Activated CD8-positive, alpha-beta memory T cell treated with anti-CD3 and anti-CD28 coated beads, Interleukin-2, amount 50 U/mL, for 4 hours (primary cell): ENCODE measurements around the gene METTL25.

Experiments
- DNase-seq: peaks from one replicate; pipeline ENCODE4 v3.0.0-alpha.2; 2020

METTL25 gene

GRCh38 chr12:82473111-82473754 is 114.9 kb downstream of the METTL25 start:
- no peak for DNase-seq

GRCh38 chr12:82474181-82474797 is 116.0 kb downstream of the METTL25 start:
- no peak for DNase-seq

- no peak for DNase-seq
Measured at GRCh38 chr12:82474798-82475184, 116.5 kb downstream of the METTL25 start.

- DNase-seq = no peak
Measured at GRCh38 chr12:82475211-82475610, 116.9 kb downstream of the METTL25 start.

- DNase-seq = no peak
Measured at GRCh38 chr12:82476511-82476910, 118.2 kb downstream of the METTL25 start.

GRCh38 chr12:82479511-82479910 is 121.2 kb downstream of the METTL25 start:
- no peak for DNase-seq

GRCh38 chr12:82480606-82481005 is 122.3 kb downstream of the METTL25 start:
- DNase-seq = no peak

- DNase-seq = no peak
Measured at GRCh38 chr12:82481954-82482353, 123.6 kb downstream of the METTL25 start.

- DNase-seq = no peak
Measured at GRCh38 chr12:82486524-82487235, 128.4 kb downstream of the METTL25 start.

GRCh38 chr12:82504409-82504808 is 146.1 kb downstream of the METTL25 start:
- DNase-seq = no peak

GRCh38 chr12:82505150-82505549 is 146.8 kb downstream of the METTL25 start:
- no peak for DNase-seq

GRCh38 chr12:82507686-82508085 is 149.4 kb downstream of the METTL25 start:
- DNase-seq = no peak

GRCh38 chr12:82510386-82510785 is 152.1 kb downstream of the METTL25 start:
- DNase-seq = no peak

- DNase-seq = no peak
Measured at GRCh38 chr12:82514880-82515279, 156.6 kb downstream of the METTL25 start.

GRCh38 chr12:82515652-82516051 is 157.3 kb downstream of the METTL25 start:
- DNase-seq = no peak

- DNase-seq = no peak
Measured at GRCh38 chr12:82517027-82517426, 158.7 kb downstream of the METTL25 start.

- DNase-seq = no peak
Measured at GRCh38 chr12:82517808-82518207, 159.5 kb downstream of the METTL25 start.

GRCh38 chr12:82519510-82519909 is 161.2 kb downstream of the METTL25 start:
- DNase-seq = no peak

- no peak for DNase-seq
Measured at GRCh38 chr12:82522285-82522684, 164.0 kb downstream of the METTL25 start.

GRCh38 chr12:82522762-82523161 is 164.4 kb downstream of the METTL25 start:
- DNase-seq = no peak

- no peak for DNase-seq
Measured at GRCh38 chr12:82523996-82524395, 165.7 kb downstream of the METTL25 start.

- no peak for DNase-seq
Measured at GRCh38 chr12:82524641-82525040, 166.3 kb downstream of the METTL25 start.

GRCh38 chr12:82525616-82526015 is 167.3 kb downstream of the METTL25 start:
- no peak for DNase-seq

- DNase-seq = no peak
Measured at GRCh38 chr12:82527165-82527780, 168.9 kb downstream of the METTL25 start.
